OCI-LY7 (cell line): Measurements from ENCODE around the gene SLC35A1. TPM values are rescaled to one million over a fixed set of nuclear protein-coding genes. Genes with fewer than 3 reads are reported as not detected.
A peak's percentile ranks its signal among the peaks of the same experiment; 100 is the strongest.

ENCODE experiments used
- BruUV-seq: library from RNA; stranded (reverse); fragments of 400-500 nt; replicated peaks from 2 replicates; lab custom pipeline; 2021; lab: Mats Ljungman, UMichigan
- CTCF ChIA-PET: fragments of 300-600 bp; sonication (Branson Sonifier 250); formaldehyde crosslinking; loops from one replicate; lab custom pipeline; 2022; ENCODE audit warnings: antibody characterized with exemption; ENCODE audit not compliant: unreplicated experiment; lab: Charles Lee
- POLR2A ChIA-PET: fragments of 300-600 bp; sonication (Branson Sonifier 250); formaldehyde crosslinking; loops from one replicate; lab custom pipeline; 2022; ENCODE audit warnings: antibody characterized with exemption; lab: Charles Lee
- DNase-seq: peaks from one replicate; pipeline ENCODE4 v3.0.0-alpha.2; 2015; ENCODE audit warnings: low spot score
- H2AFZ ChIP-seq: fragments of 200-600 bp; sonication (generic), shearing (Covaris generic); 2 replicates; pipeline ENCODE4 v1.6.1; 2014; ENCODE audit warnings: mild to moderate bottlenecking, antibody characterized with exemption, low read length, moderate library complexity
- H3K27ac ChIP-seq: fragments of 200-600 bp; sonication (generic); 2 replicates; pipeline ENCODE4 v1.5.1; 2014; ENCODE audit warnings: mixed run types, low read depth, mild to moderate bottlenecking, moderate library complexity, low read length, inconsistent platforms; ENCODE audit not compliant: poor library complexity, severe bottlenecking
- H3K36me3 ChIP-seq: fragments of 200-600 bp; sonication (generic); 2 replicates; pipeline ENCODE4 v1.6.1; 2014; ENCODE audit warnings: mild to moderate bottlenecking, antibody characterized with exemption, low read length, moderate library complexity, mixed read lengths; ENCODE audit not compliant: insufficient read depth
- H3K4me1 ChIP-seq: fragments of 200-600 bp; sonication (generic); 2 replicates; pipeline ENCODE4 v1.5.1; 2014; ENCODE audit warnings: mild to moderate bottlenecking, low read length; ENCODE audit not compliant: insufficient read depth, poor library complexity, severe bottlenecking
- H3K4me2 ChIP-seq: fragments of 200-600 bp; sonication (generic); 2 replicates; pipeline ENCODE4 v1.6.1; 2014; ENCODE audit warnings: mild to moderate bottlenecking, low read length
- H3K4me3 ChIP-seq: fragments of 200-600 bp; sonication (generic); 2 replicates; pipeline ENCODE4 v1.5.1; 2014; ENCODE audit warnings: mild to moderate bottlenecking, low read depth, low read length; ENCODE audit not compliant: poor library complexity, severe bottlenecking
- H3K79me2 ChIP-seq: fragments of 200-600 bp; sonication (generic); 2 replicates; pipeline ENCODE4 v1.6.1; 2016; ENCODE audit warnings: low read depth, mild to moderate bottlenecking, low read length, moderate library complexity, mixed read lengths; ENCODE audit not compliant: insufficient read depth
- H3K9me2 ChIP-seq: fragments of 200-600 bp; sonication (generic); 2 replicates; pipeline ENCODE4 v1.6.1; 2016; ENCODE audit warnings: mild to moderate bottlenecking, low read length, mixed read lengths; ENCODE audit not compliant: insufficient read depth
- H3K9me3 ChIP-seq: fragments of 200-600 bp; sonication (generic); 2 replicates; pipeline ENCODE4 v1.6.1; 2014; ENCODE audit warnings: mild to moderate bottlenecking, mixed run types, low read length, mixed read lengths
- H4K20me1 ChIP-seq: fragments of 200-600 bp; sonication (generic); 2 replicates; pipeline ENCODE4 v1.6.1; 2014; ENCODE audit warnings: mild to moderate bottlenecking, antibody characterized with exemption, low read length, moderate library complexity, mixed read lengths; ENCODE audit not compliant: insufficient read depth
- EZH2phosphoT487 ChIP-seq: fragments of 200-600 bp; sonication (generic); IDR thresholded peaks from 2 replicates; pipeline ENCODE4 v1.6.1; 2018; ENCODE audit warnings: low read depth, borderline replicate concordance, mild to moderate bottlenecking, mixed run types, antibody characterized with exemption, low read length, moderate library complexity, mixed read lengths
- intact Hi-C: fragments of 100-400 bp; cut with micrococcal nuclease; formaldehyde crosslinking; loops from one replicate; pipeline ENCODE4 v1.10.0; 2022; ENCODE audit not compliant: unreplicated experiment
- total RNA-seq, 2 experiments: library from RNA; depleted of rRNA in 1 of 2; stranded (reverse); fragments of >200 nt in 1 of 2; shearing (Covaris generic) in 1 of 2; gene quantifications; 2 replicates each; pipeline ENCODE4 v1.2.3, GENCODE V29; 2014 to 2022
- TF ChIP-seq, protein P1 (sequence below): fragments of 200-600 bp; sonication (generic); conservative IDR thresholded peaks from 2 replicates; pipeline ENCODE4 v1.5.1; 2014; ENCODE audit warnings: mild to moderate bottlenecking, antibody characterized with exemption, low read length, moderate library complexity, mixed read lengths

SLC35A1 gene
- total RNA-seq, 2 experiments from 2014 or later: 17.0 to 22.4 TPM

DNA sequence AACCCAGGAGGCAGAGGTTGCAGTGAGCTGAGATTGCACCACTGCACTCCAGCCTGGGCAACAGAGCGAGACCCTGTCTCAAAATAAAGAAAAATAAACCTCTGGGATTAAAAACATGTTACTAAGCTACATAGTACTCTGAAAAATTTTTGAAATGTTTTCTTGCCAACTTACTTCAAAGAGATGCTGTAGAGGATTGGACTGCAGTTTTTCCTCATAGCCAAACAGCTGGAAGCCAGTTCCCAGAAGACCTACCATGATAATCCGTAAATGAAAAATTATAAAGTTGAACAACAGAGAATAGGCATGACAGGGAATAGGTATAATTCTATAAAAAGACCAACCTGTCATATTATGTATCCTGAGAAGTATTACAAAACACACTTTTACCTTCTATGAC lies 69.0 kb downstream of the SLC35A1 start:
- H3K4me3 ChIP-seq: no peak overlapping the region
- no peak overlapping the region for H2AFZ ChIP-seq
- no peaks in the 10 kb centered on the region for H3K4me1 ChIP-seq
- no peaks in the 10 kb centered on the region for H4K20me1 ChIP-seq
- no TSS peak for BruUV-seq
- H3K4me2 ChIP-seq: no peak overlapping the region
- intact Hi-C loops: no loop called here
- H3K9me2 ChIP-seq: no peaks in the 10 kb centered on the region
- no peak for DNase-seq
- ChIA-PET POLR2A (interaction anchor here (0.6 to 1.4 kb wide), 3 partner anchors 12 to 462 kb away, joined by 3 to 4 read pairs (median 3); no protein-coding TSS in a partner anchor), CTCF (no interaction called here)
- peaks cover 20% of the 10 kb centered on the region for H3K9me3 ChIP-seq
- no peak overlapping the region for H3K27ac ChIP-seq
- H3K36me3 ChIP-seq: peaks cover 78% of the 10 kb centered on the region
- TF ChIP-seq EZH2phosphoT487: no peak
- TF ChIP-seq, protein P1, sequence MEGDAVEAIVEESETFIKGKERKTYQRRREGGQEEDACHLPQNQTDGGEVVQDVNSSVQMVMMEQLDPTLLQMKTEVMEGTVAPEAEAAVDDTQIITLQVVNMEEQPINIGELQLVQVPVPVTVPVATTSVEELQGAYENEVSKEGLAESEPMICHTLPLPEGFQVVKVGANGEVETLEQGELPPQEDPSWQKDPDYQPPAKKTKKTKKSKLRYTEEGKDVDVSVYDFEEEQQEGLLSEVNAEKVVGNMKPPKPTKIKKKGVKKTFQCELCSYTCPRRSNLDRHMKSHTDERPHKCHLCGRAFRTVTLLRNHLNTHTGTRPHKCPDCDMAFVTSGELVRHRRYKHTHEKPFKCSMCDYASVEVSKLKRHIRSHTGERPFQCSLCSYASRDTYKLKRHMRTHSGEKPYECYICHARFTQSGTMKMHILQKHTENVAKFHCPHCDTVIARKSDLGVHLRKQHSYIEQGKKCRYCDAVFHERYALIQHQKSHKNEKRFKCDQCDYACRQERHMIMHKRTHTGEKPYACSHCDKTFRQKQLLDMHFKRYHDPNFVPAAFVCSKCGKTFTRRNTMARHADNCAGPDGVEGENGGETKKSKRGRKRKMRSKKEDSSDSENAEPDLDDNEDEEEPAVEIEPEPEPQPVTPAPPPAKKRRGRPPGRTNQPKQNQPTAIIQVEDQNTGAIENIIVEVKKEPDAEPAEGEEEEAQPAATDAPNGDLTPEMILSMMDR: no peak
- H3K79me2 ChIP-seq: no peaks in the 10 kb centered on the region

DNA sequence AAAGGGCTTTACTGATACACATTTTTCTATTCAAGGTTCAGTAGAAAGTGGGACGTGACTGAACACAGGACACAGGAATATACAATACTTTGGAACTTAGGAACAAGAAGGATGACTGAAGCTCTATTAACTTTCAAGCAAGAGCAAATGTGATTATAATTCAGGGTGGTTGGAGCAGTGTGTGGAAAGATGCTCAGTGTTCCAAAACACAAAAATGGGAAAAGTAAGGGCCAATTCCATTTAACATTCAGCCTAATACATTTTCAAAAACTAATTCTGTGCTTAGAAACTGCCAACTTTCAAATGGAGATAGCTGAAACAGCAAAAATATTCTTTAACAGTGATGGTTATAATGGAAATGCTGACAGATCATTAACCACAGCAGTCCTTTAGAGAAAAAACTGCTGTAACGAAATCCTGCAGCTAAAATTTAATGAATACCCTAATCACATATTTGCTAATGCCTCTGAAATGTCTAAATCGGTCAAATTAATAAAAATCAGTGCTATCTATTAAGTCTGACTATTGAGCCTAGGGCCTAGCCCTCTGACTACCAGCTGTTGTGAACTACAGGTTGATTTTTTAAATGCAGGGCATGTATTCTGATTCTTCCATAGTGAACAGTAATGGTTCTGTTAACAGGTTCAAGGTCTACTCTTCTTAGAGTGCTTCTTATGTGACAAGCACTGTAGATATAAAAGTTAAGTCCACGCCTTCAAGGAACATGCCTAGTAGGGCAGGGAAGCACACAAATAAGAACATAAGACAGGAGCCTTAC lies 71.1 kb downstream of the SLC35A1 start:
- Histone ChIP-seq H3K4me2 (no peak overlapping the region), H3K9me3 (peaks cover 27% of the 10 kb centered on the region), H3K79me2 (no peaks in the 10 kb centered on the region), H3K4me3 (no peak overlapping the region), H3K9me2 (no peaks in the 10 kb centered on the region), H3K27ac (no peak overlapping the region), H3K36me3 (peaks cover 79% of the 10 kb centered on the region), H4K20me1 (no peaks in the 10 kb centered on the region), H3K4me1 (no peaks in the 10 kb centered on the region), H2AFZ (no peak overlapping the region)
- BruUV-seq: no TSS peak
- TF ChIP-seq, protein P1: no peak
- TF ChIP-seq EZH2phosphoT487: no peak
- intact Hi-C loops: no loop called here
- no peak for DNase-seq
- ChIA-PET CTCF (no interaction called here), POLR2A (interaction anchor here (0.7 to 1.2 kb wide), 2 partner anchors 12 to 215 kb away, joined by 3 read pairs; no protein-coding TSS in a partner anchor)

DNA sequence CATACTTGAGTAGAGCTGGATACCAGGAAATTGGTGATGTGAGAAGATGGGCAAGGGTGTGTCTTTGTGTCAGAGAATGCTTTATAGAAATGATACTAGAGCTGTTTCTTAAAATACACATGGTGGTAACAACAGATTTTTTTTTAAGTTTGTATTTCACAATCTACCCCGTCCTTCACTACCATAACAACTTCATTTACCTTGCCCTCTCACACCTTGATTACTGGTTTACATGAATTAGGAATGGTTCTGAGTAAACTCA lies 71.6 kb downstream of the SLC35A1 start:
- Histone ChIP-seq H2AFZ (no peak overlapping the region), H3K36me3 (peaks cover 77% of the 10 kb centered on the region), H3K27ac (no peak overlapping the region), H3K9me2 (no peaks in the 10 kb centered on the region), H3K79me2 (no peaks in the 10 kb centered on the region), H3K4me3 (no peak overlapping the region), H3K4me1 (no peaks in the 10 kb centered on the region), H4K20me1 (no peaks in the 10 kb centered on the region), H3K9me3 (peaks cover 23% of the 10 kb centered on the region), H3K4me2 (no peak overlapping the region)
- intact Hi-C loops: no loop called here
- no peak for DNase-seq
- CTCF ChIA-PET: no interaction called here
- TF ChIP-seq EZH2phosphoT487: no peak
- TF ChIP-seq, protein P1: no peak
- BruUV-seq: TSS peak; percentile 6
- POLR2A ChIA-PET: interaction anchor here (1.2 kb wide), 1 partner anchor 13 kb away, joined by 3 read pairs; no protein-coding TSS in a partner anchor
